SU-DHL-6 (cell line): Measurements from ENCODE around the gene LIM2.

Source experiments
- H2AFZ ChIP-seq: fragments of 200-600 bp; sonication (generic); 2 replicates; pipeline ENCODE4 v1.6.1; 2014; ENCODE audit warnings: low read depth, mild to moderate bottlenecking, moderate library complexity, mixed read lengths, antibody characterized with exemption, low read length; ENCODE audit not compliant: severe bottlenecking
- H3F3A ChIP-seq: fragments of 200-600 bp; shearing (Covaris generic); 2 replicates; pipeline ENCODE4 v1.6.0; 2016; ENCODE audit warnings: antibody characterized with exemption, mild to moderate bottlenecking; ENCODE audit not compliant: insufficient read depth
- H3K27ac ChIP-seq: fragments of 200-600 bp; sonication (generic); 2 replicates; pipeline ENCODE4 v1.5.1; 2016; ENCODE audit warnings: low read depth, mild to moderate bottlenecking, low read length, moderate library complexity, mixed read lengths
- H3K27me3 ChIP-seq: fragments of 200-600 bp; sonication (generic), shearing (Covaris generic); 2 replicates; pipeline ENCODE4 v1.6.0; 2014; ENCODE audit warnings: mild to moderate bottlenecking, low read length
- H3K36me3 ChIP-seq: fragments of 200-600 bp; sonication (generic); 2 replicates; pipeline ENCODE4 v1.6.1; 2014; ENCODE audit warnings: mild to moderate bottlenecking, low read length, mixed read lengths
- H3K4me2 ChIP-seq: fragments of 300-600, 200-600 bp; shearing (Covaris generic), sonication (generic); 2 replicates; pipeline ENCODE4 v1.6.0; 2014; ENCODE audit warnings: low read length, low read depth, mild to moderate bottlenecking; ENCODE audit not compliant: poor library complexity, severe bottlenecking
- H3K4me3 ChIP-seq: fragments of 200-600 bp; sonication (generic); 2 replicates; pipeline ENCODE4 v1.5.1; 2014; ENCODE audit warnings: antibody characterized with exemption, low read length, mild to moderate bottlenecking, mixed read lengths; ENCODE audit not compliant: insufficient read depth, poor library complexity, severe bottlenecking
- H3K79me2 ChIP-seq: fragments of 200-600 bp; sonication (generic); 2 replicates; pipeline ENCODE4 v1.6.1; 2014; ENCODE audit warnings: mild to moderate bottlenecking, low read length, moderate library complexity; ENCODE audit not compliant: insufficient read depth
- H3K9ac ChIP-seq: fragments of 200-600 bp; sonication (generic); 2 replicates; pipeline ENCODE4 v1.7.0; 2014; ENCODE audit warnings: mild to moderate bottlenecking, low read length
- H3K9me2 ChIP-seq: fragments of 200-600 bp; sonication (generic); replicated peaks from 2 replicates; pipeline ENCODE4 v1.6.1; 2014; ENCODE audit warnings: low read length; ENCODE audit not compliant: insufficient read depth
- H3K9me3 ChIP-seq: fragments of 200-600 bp; sonication (generic); 2 replicates; pipeline ENCODE4 v1.6.1; 2014; ENCODE audit warnings: low read length, mixed read lengths; ENCODE audit not compliant: insufficient read depth
- H4K20me1 ChIP-seq: fragments of 200-600 bp; sonication (generic); 2 replicates; pipeline ENCODE4 v1.6.1; 2014; ENCODE audit warnings: low read depth, mild to moderate bottlenecking, antibody characterized with exemption, low read length, moderate library complexity, mixed read lengths
- EZH2phosphoT487 ChIP-seq: fragments of 200-600 bp; sonication (generic), shearing (Covaris generic); conservative IDR thresholded peaks from 2 replicates; pipeline ENCODE4 v1.6.1; 2018; ENCODE audit warnings: mild to moderate bottlenecking, antibody characterized with exemption, low read length, moderate library complexity, mixed read lengths
- TF ChIP-seq, protein P1 (sequence below): fragments of 200-600 bp; sonication (generic); IDR thresholded peaks from one replicate; pipeline ENCODE4 v1.5.1; 2017; ENCODE audit warnings: antibody characterized with exemption, mild to moderate bottlenecking, low read length, moderate library complexity; ENCODE audit not compliant: insufficient read depth, poor library complexity, severe bottlenecking

LIM2 gene

DNA sequence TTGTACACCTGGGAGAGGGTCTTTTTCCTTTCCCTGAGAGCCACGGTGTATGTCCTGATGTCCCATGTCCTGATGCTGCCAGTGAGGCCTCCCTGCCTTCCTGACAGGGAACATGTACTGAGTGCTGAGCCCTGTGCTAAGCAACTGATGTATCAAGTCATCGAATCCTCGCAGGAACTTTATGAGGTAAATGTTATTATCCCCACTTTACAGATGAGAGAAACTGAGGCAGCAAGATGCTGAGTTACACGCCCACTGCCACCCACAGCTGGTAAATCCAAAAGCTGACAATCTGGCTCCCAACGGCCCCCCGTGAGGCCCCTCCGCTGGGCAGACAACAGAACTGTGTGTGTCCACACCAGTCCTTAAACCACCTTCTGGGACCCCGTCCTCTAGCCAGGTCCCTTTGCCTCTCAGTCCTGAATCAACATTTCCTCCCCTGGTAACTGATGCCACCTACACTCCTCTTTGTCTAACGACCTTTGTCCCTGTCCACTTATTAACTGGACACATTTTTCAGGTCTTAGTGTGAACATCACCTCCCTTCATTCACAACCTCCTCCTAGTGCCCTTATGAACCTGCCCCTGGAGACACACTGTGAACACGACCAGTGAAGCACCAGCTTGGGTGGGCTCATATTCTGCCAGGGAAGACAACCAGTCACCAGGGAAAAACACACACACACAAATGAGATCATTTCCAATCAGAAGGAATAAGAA, 40.4 kb downstream of the LIM2 start:
- TF ChIP-seq, protein P1, sequence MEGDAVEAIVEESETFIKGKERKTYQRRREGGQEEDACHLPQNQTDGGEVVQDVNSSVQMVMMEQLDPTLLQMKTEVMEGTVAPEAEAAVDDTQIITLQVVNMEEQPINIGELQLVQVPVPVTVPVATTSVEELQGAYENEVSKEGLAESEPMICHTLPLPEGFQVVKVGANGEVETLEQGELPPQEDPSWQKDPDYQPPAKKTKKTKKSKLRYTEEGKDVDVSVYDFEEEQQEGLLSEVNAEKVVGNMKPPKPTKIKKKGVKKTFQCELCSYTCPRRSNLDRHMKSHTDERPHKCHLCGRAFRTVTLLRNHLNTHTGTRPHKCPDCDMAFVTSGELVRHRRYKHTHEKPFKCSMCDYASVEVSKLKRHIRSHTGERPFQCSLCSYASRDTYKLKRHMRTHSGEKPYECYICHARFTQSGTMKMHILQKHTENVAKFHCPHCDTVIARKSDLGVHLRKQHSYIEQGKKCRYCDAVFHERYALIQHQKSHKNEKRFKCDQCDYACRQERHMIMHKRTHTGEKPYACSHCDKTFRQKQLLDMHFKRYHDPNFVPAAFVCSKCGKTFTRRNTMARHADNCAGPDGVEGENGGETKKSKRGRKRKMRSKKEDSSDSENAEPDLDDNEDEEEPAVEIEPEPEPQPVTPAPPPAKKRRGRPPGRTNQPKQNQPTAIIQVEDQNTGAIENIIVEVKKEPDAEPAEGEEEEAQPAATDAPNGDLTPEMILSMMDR, result no peak
- no peak for TF ChIP-seq EZH2phosphoT487
- no peaks in the 10 kb centered on the region; the same call in 1 of the 2 replicates for H3K36me3 ChIP-seq
- no peaks in the 10 kb centered on the region for H3K9me2 ChIP-seq
- H3K4me2 ChIP-seq, result no peak overlapping the region
- no peaks in the 10 kb centered on the region for H3F3A ChIP-seq
- no peak overlapping the region for H3K9ac ChIP-seq
- no peak overlapping the region for H3K4me3 ChIP-seq
- no peaks in the 10 kb centered on the region for H3K9me3 ChIP-seq
- H3K27me3 ChIP-seq, result no peaks in the 10 kb centered on the region
- H4K20me1 ChIP-seq, result no peaks in the 10 kb centered on the region
- no peak overlapping the region for H3K27ac ChIP-seq
- no peaks in the 10 kb centered on the region for H3K79me2 ChIP-seq
- no peak overlapping the region for H2AFZ ChIP-seq

DNA sequence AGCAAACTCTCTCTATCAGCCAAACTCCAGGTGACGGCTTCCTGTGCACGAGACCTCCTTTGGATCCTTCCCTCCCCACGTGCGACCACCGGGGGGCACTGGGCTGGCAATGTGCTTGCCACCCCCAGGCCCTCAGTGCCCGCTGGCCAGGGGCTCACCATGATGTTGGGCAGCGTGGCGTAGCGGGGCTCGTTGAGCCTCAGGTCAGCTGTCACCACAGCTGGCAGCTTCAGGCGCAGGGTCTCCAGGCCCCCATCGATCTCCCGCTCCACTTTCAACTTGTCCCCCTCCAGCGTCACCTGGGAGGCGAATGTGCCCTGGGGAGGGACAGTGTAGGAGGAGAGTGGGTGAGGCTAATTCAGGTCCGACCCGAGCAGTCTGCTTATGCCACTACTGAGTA, 41.0 kb downstream of the LIM2 start:
- no peaks in the 10 kb centered on the region for H3F3A ChIP-seq
- H3K9ac ChIP-seq, result no peak overlapping the region
- no peak overlapping the region for H3K4me3 ChIP-seq
- no peaks in the 10 kb centered on the region for H4K20me1 ChIP-seq
- TF ChIP-seq, protein P1, result no peak
- TF ChIP-seq EZH2phosphoT487, result no peak
- H3K9me2 ChIP-seq, result no peaks in the 10 kb centered on the region
- no peak overlapping the region for H3K4me2 ChIP-seq
- no peaks in the 10 kb centered on the region for H3K9me3 ChIP-seq
- no peaks in the 10 kb centered on the region; the same call in 1 of the 2 replicates for H3K36me3 ChIP-seq
- no peak overlapping the region for H2AFZ ChIP-seq
- no peaks in the 10 kb centered on the region for H3K79me2 ChIP-seq
- no peak overlapping the region for H3K27ac ChIP-seq
- H3K27me3 ChIP-seq, result no peaks in the 10 kb centered on the region

DNA sequence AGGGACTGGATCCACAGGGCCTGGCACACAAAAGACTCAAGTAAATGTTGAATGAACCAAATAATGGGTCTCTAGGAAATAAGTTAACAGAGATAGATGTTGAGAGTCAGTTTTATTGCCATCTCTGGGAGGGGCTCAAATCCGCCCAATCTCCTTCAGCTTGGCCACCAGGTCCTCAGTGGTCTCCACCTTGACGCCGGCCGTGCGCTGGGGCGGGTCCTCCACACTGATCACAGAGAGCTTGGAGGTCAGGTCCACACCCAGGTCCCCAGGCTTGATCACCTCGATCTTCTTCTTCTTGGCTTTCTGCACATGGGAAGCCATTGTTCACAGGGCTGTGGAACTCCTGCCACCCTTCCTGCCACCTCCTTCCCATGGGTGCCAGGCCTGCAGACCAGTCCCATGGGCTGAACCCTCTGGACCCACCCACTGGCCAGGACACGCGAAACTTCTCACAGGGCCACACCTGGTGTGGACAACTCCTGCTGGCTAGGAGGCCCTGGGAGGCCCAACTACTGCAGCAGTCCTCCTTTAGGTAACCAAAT, 42.6 kb downstream of the LIM2 start:
- no peaks in the 10 kb centered on the region for H4K20me1 ChIP-seq
- H3K4me2 ChIP-seq, result no peak overlapping the region
- no peak overlapping the region for H3K4me3 ChIP-seq
- H3K9me3 ChIP-seq, result no peaks in the 10 kb centered on the region
- no peaks in the 10 kb centered on the region for H3K9me2 ChIP-seq
- H3K36me3 ChIP-seq, result no peaks in the 10 kb centered on the region; the same call in 1 of the 2 replicates
- TF ChIP-seq, protein P1, result no peak
- no peak for TF ChIP-seq EZH2phosphoT487
- H3K9ac ChIP-seq, result no peak overlapping the region
- H3K27ac ChIP-seq, result no peak overlapping the region
- no peaks in the 10 kb centered on the region for H3K79me2 ChIP-seq
- H3F3A ChIP-seq, result no peaks in the 10 kb centered on the region
- no peak overlapping the region for H2AFZ ChIP-seq
- H3K27me3 ChIP-seq, result no peaks in the 10 kb centered on the region
